WTC11 (cell line): ENCODE results near the gene ERC2.

ENCODE experiments used
- ATF1 ChIP-seq: sonication (generic); formaldehyde crosslinking; IDR thresholded peaks from 2 replicates; pipeline ENCODE4 v1.8.1; 2023; ENCODE audit warnings: mild to moderate bottlenecking, moderate library complexity, missing genetic modification reagents
- CREB1 ChIP-seq: sonication (generic); formaldehyde crosslinking; IDR thresholded peaks from 2 replicates; pipeline ENCODE4 v1.8.0; 2023; ENCODE audit warnings: mild to moderate bottlenecking, missing genetic modification reagents
- CTCF ChIP-seq: fragments of 200-600 bp; IDR thresholded peaks from 2 replicates; pipeline ENCODE4 v1.8.0; 2022; ENCODE audit warnings: antibody characterized with exemption
- JUN ChIP-seq: sonication (generic); formaldehyde crosslinking; IDR thresholded peaks from 2 replicates; pipeline ENCODE4 v1.8.0; 2023; ENCODE audit warnings: mild to moderate bottlenecking, missing genetic modification reagents
- TCF7 ChIP-seq: sonication (generic); formaldehyde crosslinking; IDR thresholded peaks from 2 replicates; pipeline ENCODE4 v1.8.0; 2022; ENCODE audit warnings: mild to moderate bottlenecking, low read depth, missing genetic modification reagents, moderate library complexity
- USF2 ChIP-seq: sonication (generic); formaldehyde crosslinking; IDR thresholded peaks from 2 replicates; pipeline ENCODE4 v1.8.1; 2023; ENCODE audit warnings: mild to moderate bottlenecking, missing genetic modification reagents, moderate library complexity
- ZSCAN18 ChIP-seq: fragments of 250-450 bp; sonication (Bioruptor Pico); IDR thresholded peaks from 2 replicates; pipeline ENCODE4 v2.1.2; 2022; ENCODE audit warnings: mild to moderate bottlenecking, moderate library complexity

- no peak for TF ChIP-seq TCF7 (CRISPR knock-in tag)
- no peak for TF ChIP-seq CREB1
- no peak for TF ChIP-seq CTCF
- no peak for TF ChIP-seq ZSCAN18 (CRISPR knock-in tag)
- no peak for TF ChIP-seq USF2 (CRISPR knock-in tag)
- TF ChIP-seq ATF1 (CRISPR knock-in tag), result no peak
- TF ChIP-seq JUN (CRISPR knock-in tag), result no peak
Observed at GRCh38 chr3:55567121-55567520, 901.1 kb downstream of the ERC2 start.
